ENCODE results near the gene CD7. TPM values are rescaled to one million over a fixed set of nuclear protein-coding genes. Genes with fewer than 3 reads are reported as not detected.

CD7 gene
- total RNA-seq, 1 donor from 2014 or later: 0.75 TPM

GRCh38 chr17:82304826-82305726 is 12.3 kb downstream of the CD7 start:
- DNase-seq (no peak), ATAC-seq (ENCODE audit: poor library complexity) (no peak)
- intact Hi-C loops (cut with DNase I): no loop called here

- DNase-seq: no peak
- intact Hi-C loops (cut with DNase I): no loop called here
- no peak for ATAC-seq (ENCODE audit: poor library complexity)
Measured at GRCh38 chr17:82303944-82304808, 13.2 kb downstream of the CD7 start.

- DNase-seq (no peak), ATAC-seq (ENCODE audit: poor library complexity) (no peak)
- intact Hi-C loops (cut with DNase I): no loop called here
Measured at GRCh38 chr17:82302991-82303943, 14.1 kb downstream of the CD7 start.

GRCh38 chr17:82302568-82302963 is 14.8 kb downstream of the CD7 start:
- ATAC-seq (ENCODE audit: poor library complexity) (no peak), DNase-seq (no peak)
- intact Hi-C loops (cut with DNase I): no loop called here

GRCh38 chr17:82301916-82302567 is 15.4 kb downstream of the CD7 start:
- ATAC-seq (ENCODE audit: poor library complexity) (no peak), DNase-seq (no peak)
- intact Hi-C loops (cut with DNase I): no loop called here

- intact Hi-C loops (cut with DNase I): no loop called here
- ATAC-seq (ENCODE audit: poor library complexity) (no peak), DNase-seq (no peak)
Measured at GRCh38 chr17:82301300-82301915, 16.0 kb downstream of the CD7 start.

GRCh38 chr17:82300707-82301270 is 16.6 kb downstream of the CD7 start:
- intact Hi-C loops (cut with DNase I): no loop called here
- DNase-seq: peak; percentile 85
- ATAC-seq (ENCODE audit: poor library complexity): peak; percentile 40

GRCh38 chr17:82300228-82300627 is 17.2 kb downstream of the CD7 start:
- ATAC-seq (ENCODE audit: poor library complexity): no peak
- DNase-seq: no peak
- intact Hi-C loops (cut with DNase I): no loop called here

GRCh38 chr17:82299452-82299851 is 18.0 kb downstream of the CD7 start:
- DNase-seq (no peak), ATAC-seq (ENCODE audit: poor library complexity) (no peak)
- intact Hi-C loops (cut with DNase I): loop anchor here (10.0 kb wide), 1 partner anchor 65 kb away; no protein-coding TSS in a partner anchor

GRCh38 chr17:82298538-82299421 is 18.6 kb downstream of the CD7 start:
- ATAC-seq (ENCODE audit: poor library complexity) (no peak), DNase-seq (no peak)
- intact Hi-C loops (cut with DNase I): loop anchor here (10.0 kb wide), 1 partner anchor 64 kb away; no protein-coding TSS in a partner anchor

- DNase-seq (peak; percentile 90), ATAC-seq (ENCODE audit: poor library complexity) (peak; percentile 76)
- intact Hi-C loops (cut with DNase I): loop anchor here (10.0 kb wide), 1 partner anchor 63 kb away; no protein-coding TSS in a partner anchor
Measured at GRCh38 chr17:82297714-82298537, 19.5 kb downstream of the CD7 start.

GRCh38 chr17:82297280-82297713 is 20.1 kb downstream of the CD7 start:
- intact Hi-C loops (cut with DNase I): loop anchor here (10.0 kb wide), 1 partner anchor 62 kb away; no protein-coding TSS in a partner anchor
- DNase-seq: peak; percentile 87
- no peak for ATAC-seq (ENCODE audit: poor library complexity)

GRCh38 chr17:82296511-82297279 is 20.7 kb downstream of the CD7 start:
- DNase-seq (no peak), ATAC-seq (ENCODE audit: poor library complexity) (no peak)
- intact Hi-C loops (cut with DNase I): loop anchor here (10.0 kb wide), 1 partner anchor 62 kb away; no protein-coding TSS in a partner anchor

GRCh38 chr17:82295472-82295814 is 22.0 kb downstream of the CD7 start:
- no peak for ATAC-seq (ENCODE audit: poor library complexity)
- DNase-seq: no peak
- intact Hi-C loops (cut with DNase I): loop anchor here (10.0 kb wide), 1 partner anchor 61 kb away; no protein-coding TSS in a partner anchor

Data from Right ventricle myocardium superior (tissue), 1 donor.